Neural cell (in vitro differentiated cells): Measurements from ENCODE around the gene PDGFA. TPM values are rescaled to one million over a fixed set of nuclear protein-coding genes. Genes with fewer than 3 reads are reported as not detected.

ENCODE experiments used
- H2AFZ ChIP-seq: fragments of 200-600, 300-800 bp; sonication (generic), shearing (Covaris generic); 2 replicates; pipeline ENCODE4 v1.6.0; 2014; ENCODE audit warnings: low read depth, mild to moderate bottlenecking, antibody characterized with exemption, low read length, moderate library complexity
- H3F3A ChIP-seq: fragments of 200-600 bp; shearing (Covaris generic); 2 replicates; pipeline ENCODE4 v1.6.1; 2016; ENCODE audit warnings: mild to moderate bottlenecking, moderate library complexity, mixed read lengths, antibody characterized with exemption, low read length; ENCODE audit not compliant: insufficient read depth, poor library complexity, severe bottlenecking
- H3K27ac ChIP-seq: fragments of 200-600, 300-800 bp; sonication (generic), shearing (Covaris generic); 2 replicates; pipeline ENCODE4 v1.5.1; 2014; ENCODE audit warnings: mild to moderate bottlenecking, low read length, moderate library complexity
- H3K27me3 ChIP-seq: fragments of 300-800, 200-600 bp; sonication (generic), shearing (Covaris generic); 2 replicates; pipeline ENCODE4 v1.6.0; 2014; ENCODE audit warnings: mild to moderate bottlenecking, low read depth, low read length, moderate library complexity; ENCODE audit not compliant: insufficient read depth
- H3K36me3 ChIP-seq: fragments of 300-800, 200-600 bp; sonication (generic), shearing (Covaris generic); 2 replicates; pipeline ENCODE4 v1.5.1; 2014; ENCODE audit warnings: mild to moderate bottlenecking, antibody characterized with exemption, low read length, moderate library complexity; ENCODE audit not compliant: insufficient read depth
- H3K4me2 ChIP-seq: fragments of 300-800, 200-600 bp; sonication (generic), shearing (Covaris generic); 2 replicates; pipeline ENCODE4 v1.6.0; 2014; ENCODE audit warnings: mild to moderate bottlenecking, low read length
- H3K4me3 ChIP-seq: fragments of 300-800, 200-600 bp; sonication (generic), shearing (Covaris generic); 2 replicates; pipeline ENCODE4 v1.5.1; 2014; ENCODE audit warnings: mild to moderate bottlenecking, low read length, moderate library complexity
- H3K79me2 ChIP-seq: fragments of 200-600 bp; shearing (Covaris generic); replicated peaks from 2 replicates; pipeline ENCODE4 v1.6.0; 2014; ENCODE audit warnings: mild to moderate bottlenecking, low read length, moderate library complexity; ENCODE audit not compliant: insufficient read depth
- H3K9ac ChIP-seq: fragments of 300-800, 200-600 bp; sonication (generic), shearing (Covaris generic); 2 replicates; pipeline ENCODE4 v1.6.1; 2016; ENCODE audit warnings: mild to moderate bottlenecking, low read length, mixed read lengths
- H3K9me2 ChIP-seq: fragments of 200-600 bp; shearing (Covaris generic); 2 replicates; pipeline ENCODE4 v1.6.1; 2016; ENCODE audit warnings: mild to moderate bottlenecking, low read length, mixed read lengths; ENCODE audit not compliant: insufficient read depth
- H3K9me3 ChIP-seq: fragments of 200-600, 300-800 bp; sonication (generic), shearing (Covaris generic); 2 replicates; pipeline ENCODE4 v1.6.1; 2016; ENCODE audit warnings: mild to moderate bottlenecking, mixed run types, low read length, moderate library complexity, mixed read lengths
- H4K20me1 ChIP-seq: fragments of 200-600 bp; shearing (Covaris generic); 2 replicates; pipeline ENCODE4 v1.6.1; 2016; ENCODE audit warnings: mild to moderate bottlenecking, mixed run types; ENCODE audit not compliant: insufficient read depth
- CTCF ChIP-seq: fragments of 450-650 bp; IDR thresholded peaks from 2 replicates; pipeline ENCODE4 v1.5.1; 2014; ENCODE audit warnings: antibody characterized with exemption, mild to moderate bottlenecking, moderate library complexity; ENCODE audit not compliant: poor library complexity, severe bottlenecking
- EP300 ChIP-seq: fragments of 450-650 bp; conservative IDR thresholded peaks from 2 replicates; pipeline ENCODE4 v1.6.1; 2014; ENCODE audit warnings: antibody characterized with exemption, mild to moderate bottlenecking, moderate library complexity; ENCODE audit not compliant: poor library complexity, severe bottlenecking
- EZH2 ChIP-seq: fragments of 200-600, 300-800 bp; shearing (Covaris generic), sonication (generic); IDR thresholded peaks from 2 replicates; pipeline ENCODE4 v1.6.1; 2014; ENCODE audit warnings: antibody characterized with exemption, low read length, borderline replicate concordance, mild to moderate bottlenecking; ENCODE audit not compliant: insufficient read depth, poor library complexity, severe bottlenecking
- MXI1 ChIP-seq: fragments of 450-650 bp; conservative IDR thresholded peaks from 2 replicates; pipeline ENCODE4 v1.6.1; 2014; ENCODE audit warnings: antibody characterized with exemption, mild to moderate bottlenecking; ENCODE audit not compliant: poor library complexity, severe bottlenecking
- POLR2AphosphoS5 ChIP-seq: IDR thresholded peaks from 2 replicates; pipeline ENCODE4 v1.6.1; 2012
- RAD21 ChIP-seq: fragments of 450-650 bp; conservative IDR thresholded peaks from 2 replicates; pipeline ENCODE4 v1.6.1; 2014; ENCODE audit warnings: antibody characterized with exemption, mild to moderate bottlenecking, moderate library complexity
- REST ChIP-seq: IDR thresholded peaks from 2 replicates; pipeline ENCODE4 v1.6.1; 2012; ENCODE audit warnings: borderline replicate concordance
- SMC3 ChIP-seq: fragments of 450-650 bp; conservative IDR thresholded peaks from 2 replicates; pipeline ENCODE4 v1.6.1; 2014; ENCODE audit warnings: antibody characterized with exemption, mild to moderate bottlenecking, moderate library complexity; ENCODE audit not compliant: poor library complexity
- TAF1 ChIP-seq: IDR thresholded peaks from 2 replicates; pipeline ENCODE4 v1.6.1; 2012; ENCODE audit warnings: low read depth
- polyA plus RNA-seq: library from polyadenylated mRNA; depleted of rRNA; stranded (reverse); fragments of >200 nt; gene quantifications from 2 replicates; pipeline ENCODE4 v1.2.3, GENCODE V29; 2014

Gene PDGFA
- polyA plus RNA-seq, 1 donor from 2014 or later: 4.1 TPM

- no peak overlapping the region for H3K4me2 ChIP-seq
- no peaks in the 10 kb centered on the region for H4K20me1 ChIP-seq
- no peak overlapping the region for H3K4me3 ChIP-seq
- H3K9ac ChIP-seq: no peak overlapping the region
- TF ChIP-seq EZH2 (no peak), REST (no peak), POLR2AphosphoS5 (no peak), SMC3 (no peak), RAD21 (no peak), CTCF (no peak), TAF1 (no peak), EP300 (no peak), MXI1 (no peak)
- H2AFZ ChIP-seq: no peak overlapping the region
- H3K9me2 ChIP-seq: no peaks in the 10 kb centered on the region
- H3K27ac ChIP-seq: no peak overlapping the region
- H3K79me2 ChIP-seq: no peaks in the 10 kb centered on the region
- H3K27me3 ChIP-seq: no peaks in the 10 kb centered on the region
- H3F3A ChIP-seq: no peaks in the 10 kb centered on the region
- no peaks in the 10 kb centered on the region for H3K9me3 ChIP-seq
- H3K36me3 ChIP-seq: no peaks in the 10 kb centered on the region
Observed at GRCh38 chr7:502296-502695, 17.4 kb downstream of the PDGFA start.

GRCh38 chr7:501526-501925 is 18.1 kb downstream of the PDGFA start:
- Histone ChIP-seq H3K4me2 (no peak overlapping the region), H3K4me3 (no peak overlapping the region), H3K27ac (no peak overlapping the region), H3K27me3 (no peaks in the 10 kb centered on the region), H4K20me1 (no peaks in the 10 kb centered on the region), H3K9me2 (no peaks in the 10 kb centered on the region), H2AFZ (no peak overlapping the region), H3K36me3 (no peaks in the 10 kb centered on the region), H3K9me3 (no peaks in the 10 kb centered on the region), H3K9ac (no peak overlapping the region), H3K79me2 (no peaks in the 10 kb centered on the region), H3F3A (no peaks in the 10 kb centered on the region)
- no peak for TF ChIP-seq TAF1
- no peak for TF ChIP-seq EP300
- no peak for TF ChIP-seq EZH2
- TF ChIP-seq CTCF: no peak
- no peak for TF ChIP-seq MXI1
- no peak for TF ChIP-seq SMC3
